VCaP (cell line): ENCODE data around the gene MFSD6.
"Not testable (repeated sequence)": the region's sequence is repeated elsewhere in the genome, so short reads cannot be mapped to it uniquely, and the experiment has no call there.

ENCODE experiments used
- H3K27ac ChIP-seq: fragments of 450-650 bp; 2 replicates; pipeline ENCODE4 v1.5.1; 2017
- TF ChIP-seq, protein P1 (sequence below): fragments of 450-650 bp; conservative IDR thresholded peaks from 2 replicates; pipeline ENCODE4 v1.5.1; 2017; ENCODE audit warnings: mild to moderate bottlenecking, moderate library complexity

MFSD6 gene

DNA sequence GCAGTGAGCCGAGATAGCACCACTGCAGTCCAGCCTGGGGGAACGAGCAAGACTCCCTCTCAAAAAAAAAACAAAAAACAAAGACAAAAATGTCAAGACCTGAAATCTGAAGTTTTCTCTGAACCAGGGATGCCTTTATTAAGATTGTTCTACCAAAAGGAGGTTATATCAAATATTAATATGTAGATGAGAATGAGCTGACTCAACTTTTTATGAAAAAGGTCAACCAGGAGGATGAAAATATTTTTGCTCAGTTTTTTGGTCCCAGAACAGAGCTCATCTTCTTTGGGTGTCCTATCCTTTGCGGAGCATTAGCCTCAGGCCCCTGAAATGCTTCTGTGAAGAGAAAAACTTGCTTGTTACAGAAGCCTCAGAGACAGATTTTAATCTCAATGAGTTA is 82.3 kb downstream of the MFSD6 start:
- TF ChIP-seq, protein P1, sequence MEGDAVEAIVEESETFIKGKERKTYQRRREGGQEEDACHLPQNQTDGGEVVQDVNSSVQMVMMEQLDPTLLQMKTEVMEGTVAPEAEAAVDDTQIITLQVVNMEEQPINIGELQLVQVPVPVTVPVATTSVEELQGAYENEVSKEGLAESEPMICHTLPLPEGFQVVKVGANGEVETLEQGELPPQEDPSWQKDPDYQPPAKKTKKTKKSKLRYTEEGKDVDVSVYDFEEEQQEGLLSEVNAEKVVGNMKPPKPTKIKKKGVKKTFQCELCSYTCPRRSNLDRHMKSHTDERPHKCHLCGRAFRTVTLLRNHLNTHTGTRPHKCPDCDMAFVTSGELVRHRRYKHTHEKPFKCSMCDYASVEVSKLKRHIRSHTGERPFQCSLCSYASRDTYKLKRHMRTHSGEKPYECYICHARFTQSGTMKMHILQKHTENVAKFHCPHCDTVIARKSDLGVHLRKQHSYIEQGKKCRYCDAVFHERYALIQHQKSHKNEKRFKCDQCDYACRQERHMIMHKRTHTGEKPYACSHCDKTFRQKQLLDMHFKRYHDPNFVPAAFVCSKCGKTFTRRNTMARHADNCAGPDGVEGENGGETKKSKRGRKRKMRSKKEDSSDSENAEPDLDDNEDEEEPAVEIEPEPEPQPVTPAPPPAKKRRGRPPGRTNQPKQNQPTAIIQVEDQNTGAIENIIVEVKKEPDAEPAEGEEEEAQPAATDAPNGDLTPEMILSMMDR, result no peak
- no peak overlapping the region for H3K27ac ChIP-seq

GRCh38 chr2:190493095-190493494 is 84.9 kb downstream of the MFSD6 start:
- TF ChIP-seq, protein P1, result no peak
- no peak overlapping the region for H3K27ac ChIP-seq

DNA sequence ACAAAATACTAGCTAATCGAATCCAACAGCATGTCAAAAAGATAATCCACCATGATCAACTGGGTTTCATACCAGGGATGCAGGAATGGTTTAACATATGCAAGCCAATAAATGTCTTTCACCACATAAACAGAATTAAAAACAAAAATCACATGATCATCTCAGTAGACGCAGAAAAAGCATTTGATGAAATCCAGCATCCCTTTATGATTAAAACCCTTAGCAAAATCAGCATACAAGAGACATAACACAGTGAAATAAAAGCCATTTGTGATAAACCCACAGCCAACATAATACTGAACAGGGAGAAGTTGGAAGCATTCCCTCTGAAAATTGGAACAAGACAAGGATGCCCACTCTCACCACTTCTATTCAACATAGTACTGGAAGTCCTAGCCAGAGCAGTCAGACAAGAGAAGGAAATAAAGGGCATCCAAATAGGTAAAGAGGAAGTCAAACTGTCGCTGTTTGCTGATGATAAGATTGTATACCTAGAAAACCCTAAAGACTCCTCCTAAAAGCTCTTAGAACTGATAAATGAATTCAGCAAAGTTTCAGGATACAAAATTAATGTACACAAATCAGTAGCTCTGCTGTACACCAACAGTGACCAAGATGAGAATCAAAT is 86.6 kb downstream of the MFSD6 start:
- not testable (repeated sequence) for H3K27ac ChIP-seq

DNA sequence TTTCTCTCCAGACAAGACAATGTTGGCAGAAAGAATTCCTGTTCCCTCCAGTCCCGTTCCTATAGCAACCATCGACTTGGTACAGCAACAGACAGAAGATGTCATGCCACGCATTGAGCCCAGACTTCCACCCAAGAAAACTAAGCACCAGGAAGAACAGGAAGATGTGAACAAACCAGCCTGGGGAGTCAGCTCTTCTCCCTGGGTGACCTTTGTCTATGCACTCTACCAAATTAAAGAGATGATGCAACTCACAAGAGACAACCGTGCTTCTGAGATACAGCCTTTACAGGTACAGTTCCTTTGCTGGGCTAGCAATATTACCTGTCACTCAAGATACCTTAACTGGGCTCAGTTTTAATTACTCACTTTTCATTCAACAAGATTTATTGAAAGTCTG is 89.3 kb downstream of the MFSD6 start:
- TF ChIP-seq, protein P1, result no peak
- H3K27ac ChIP-seq, result no peak overlapping the region

DNA sequence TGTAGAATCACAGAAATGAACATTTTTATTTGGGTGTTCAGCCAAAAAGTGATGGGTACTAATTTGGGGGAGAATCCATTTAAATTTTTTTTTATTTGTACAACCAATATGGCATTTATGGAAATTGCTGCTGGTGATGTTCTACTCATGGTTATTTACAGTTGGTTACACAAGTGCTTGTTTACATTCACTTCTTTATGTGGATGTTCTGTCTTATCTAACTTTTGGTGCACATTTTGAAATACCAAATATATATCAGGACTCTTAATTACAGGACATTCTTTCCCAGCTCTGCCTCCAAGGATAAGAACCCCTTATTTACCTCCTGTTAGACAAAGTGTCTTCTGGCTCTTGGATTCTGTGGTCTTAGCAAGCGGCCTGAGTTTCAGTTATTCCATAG is 91.1 kb downstream of the MFSD6 start:
- no peak overlapping the region for H3K27ac ChIP-seq
- TF ChIP-seq, protein P1, result no peak

GRCh38 chr2:190500054-190500502 is 91.9 kb downstream of the MFSD6 start:
- H3K27ac ChIP-seq, result no peak overlapping the region
- TF ChIP-seq, protein P1, result no peak

GRCh38 chr2:190501231-190501630 is 93.1 kb downstream of the MFSD6 start:
- TF ChIP-seq, protein P1, result no peak
- no peak overlapping the region for H3K27ac ChIP-seq

GRCh38 chr2:190501702-190502407 is 93.7 kb downstream of the MFSD6 start:
- TF ChIP-seq, protein P1, result no peak
- no peak overlapping the region for H3K27ac ChIP-seq
